RCC 7860 (cell line): ENCODE measurements around the gene LPAR2.
"Not testable (repeated sequence)": the region's sequence is repeated elsewhere in the genome, so short reads cannot be mapped to it uniquely, and the experiment has no call there.

Experiments
- DNase-seq: peaks from one replicate; pipeline ENCODE4 v3.0.0-alpha.2; 2015; ENCODE audit warnings: low spot score
- FAIRE-seq: peaks from 2 replicates; lab custom pipeline; 2012; peaks lifted over from hg19 to GRCh38; lab: Jason Lieb, UNC

LPAR2 gene

GRCh38 chr19:19633711-19634515 lies 5.9 kb upstream of the LPAR2 start:
- no peak for DNase-seq
- no peak for FAIRE-seq

DNA sequence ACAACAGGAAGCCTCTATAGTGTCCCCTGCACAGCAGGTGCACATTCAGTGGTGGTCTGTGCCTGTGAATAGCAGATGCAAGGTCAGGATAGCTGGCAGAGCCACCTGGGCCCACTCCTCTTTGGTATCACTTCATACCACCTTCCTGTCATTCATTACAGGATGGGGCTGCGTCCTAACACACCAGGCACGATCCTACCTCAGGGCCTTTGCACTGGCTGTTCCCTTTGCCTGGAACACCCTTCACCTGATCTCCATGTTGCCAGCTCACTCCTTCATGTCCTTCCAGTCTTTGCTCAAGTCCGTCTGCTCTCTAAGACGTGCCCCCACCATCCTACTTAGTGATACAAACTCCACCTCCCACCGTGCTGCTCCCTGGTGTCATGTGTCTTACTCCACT lies 4.6 kb upstream of the LPAR2 start:
- FAIRE-seq (no peak), DNase-seq (no peak)

- DNase-seq (no peak), FAIRE-seq (no peak)
Observed at GRCh38 chr19:19631346-19631745, 3.3 kb upstream of the LPAR2 start.

- DNase-seq (no peak), FAIRE-seq (no peak)
Observed at GRCh38 chr19:19630426-19630825, 2.4 kb upstream of the LPAR2 start.

GRCh38 chr19:19630062-19630414 lies 2.0 kb upstream of the LPAR2 start:
- FAIRE-seq, result no peak
- DNase-seq, result no peak

GRCh38 chr19:19628501-19629134 lies 598 bp upstream of the LPAR2 start:
- no peak for FAIRE-seq
- no peak for DNase-seq

DNA sequence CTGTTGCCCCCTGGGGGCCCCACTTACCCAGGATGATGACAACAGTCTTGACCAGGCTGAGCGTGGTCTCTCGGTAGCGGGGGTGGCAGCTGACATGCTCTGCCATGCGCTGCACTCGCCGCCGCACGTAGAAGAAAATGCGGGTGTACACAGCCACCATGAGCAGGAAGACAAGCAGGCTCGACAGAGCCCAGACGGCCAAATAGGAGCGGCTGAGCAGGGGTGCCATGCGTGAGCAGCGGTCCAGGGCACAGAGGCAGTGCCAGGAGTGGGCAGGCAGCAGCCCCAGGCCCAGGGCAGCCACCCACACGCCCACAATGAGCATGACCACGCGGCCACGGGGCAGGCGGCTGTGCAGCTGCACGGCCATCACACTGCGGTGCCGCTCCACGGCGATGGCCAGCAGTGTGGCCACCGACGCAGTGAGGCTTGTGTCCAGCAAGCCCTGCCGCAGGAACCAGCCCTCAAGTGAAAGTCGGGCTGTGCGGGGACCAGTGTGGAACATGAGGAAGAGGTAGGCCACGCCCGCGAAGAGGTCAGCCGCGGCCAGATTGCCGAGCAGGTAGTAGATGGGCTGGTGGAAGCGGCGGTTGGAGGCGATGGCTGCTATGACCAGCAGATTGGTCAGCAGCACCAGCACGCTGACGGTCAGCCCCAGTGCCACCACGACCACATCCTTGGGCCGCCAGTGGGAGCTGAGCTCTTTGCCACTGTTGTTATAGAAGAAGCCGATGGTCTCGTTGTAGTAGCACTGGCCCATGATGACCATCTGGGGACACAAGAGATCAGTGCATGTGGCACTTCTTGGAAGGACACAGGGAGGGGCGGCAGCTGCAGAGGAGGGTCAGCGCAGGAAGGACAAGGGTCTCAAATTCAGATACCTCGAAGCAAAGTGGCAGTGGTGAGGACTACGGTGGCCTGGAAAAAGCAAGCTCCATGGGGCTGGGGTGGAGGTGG lies 1.2 kb downstream of the LPAR2 start:
- DNase-seq, result no peak
- FAIRE-seq, result no peak

DNA sequence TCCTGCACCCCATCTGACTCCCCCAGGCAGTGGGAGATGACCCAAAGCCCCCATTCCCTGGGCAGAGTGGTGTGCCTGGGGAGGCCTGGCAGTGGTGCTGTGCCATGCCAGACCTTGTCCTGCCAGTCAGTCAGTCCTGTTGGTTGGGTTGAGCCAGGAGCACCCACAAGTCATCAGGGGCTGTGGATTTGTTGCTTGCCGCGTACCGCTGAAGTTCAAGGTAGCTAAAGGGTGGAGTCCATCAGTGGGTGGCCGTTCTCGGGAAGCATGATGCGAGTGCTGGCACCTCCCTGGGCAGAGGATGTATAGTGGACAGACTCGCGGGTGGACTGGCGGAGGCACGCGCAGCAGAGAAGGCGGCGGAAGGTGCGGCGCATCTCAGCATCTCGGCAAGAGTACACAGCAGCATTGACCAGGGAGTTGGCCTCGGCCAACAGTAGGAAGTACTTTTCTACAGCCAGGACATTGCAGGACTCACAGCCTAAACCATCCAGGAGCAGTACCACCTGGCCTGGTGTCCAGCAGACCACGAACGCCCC lies 3.9 kb downstream of the LPAR2 start:
- DNase-seq (no peak), FAIRE-seq (no peak)

DNA sequence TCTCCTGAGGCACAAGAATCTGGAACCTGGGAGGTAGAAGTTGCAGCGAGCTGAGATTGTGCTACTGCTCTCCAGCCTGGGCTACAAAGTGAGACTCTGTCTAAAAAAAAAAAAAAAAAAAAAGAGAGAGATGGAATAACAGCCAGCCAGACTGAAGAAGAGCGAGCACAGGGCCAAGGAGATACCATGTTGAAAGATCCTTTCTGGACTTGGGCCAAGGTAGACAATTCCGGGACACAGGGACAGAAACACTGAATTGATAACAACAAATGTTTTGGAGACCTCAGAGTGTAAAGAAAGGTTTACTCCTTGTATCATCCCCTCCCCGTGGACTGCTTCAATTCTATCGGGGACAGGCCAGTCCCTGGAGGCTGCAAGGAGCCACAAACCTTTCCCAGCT lies 4.6 kb downstream of the LPAR2 start:
- DNase-seq, result no peak
- no peak for FAIRE-seq

GRCh38 chr19:19619849-19620210 lies 8.2 kb downstream of the LPAR2 start:
- DNase-seq (no peak), FAIRE-seq (no peak)

- FAIRE-seq (no peak), DNase-seq (no peak)
Observed at GRCh38 chr19:19619181-19619848, 8.7 kb downstream of the LPAR2 start.

- FAIRE-seq (no peak), DNase-seq (peak; percentile 90)
Observed at GRCh38 chr19:19618219-19619051, 9.6 kb downstream of the LPAR2 start, which contains the start of gene PBX4. Gene PBX4, minus strand, starts transcription at chr19:19618687. Its CDS starts 58 bp downstream, at chr19:19618629.

GRCh38 chr19:19615086-19615485 lies 12.9 kb downstream of the LPAR2 start:
- FAIRE-seq, result peak; percentile 84
- DNase-seq, result peak; percentile 89

DNA sequence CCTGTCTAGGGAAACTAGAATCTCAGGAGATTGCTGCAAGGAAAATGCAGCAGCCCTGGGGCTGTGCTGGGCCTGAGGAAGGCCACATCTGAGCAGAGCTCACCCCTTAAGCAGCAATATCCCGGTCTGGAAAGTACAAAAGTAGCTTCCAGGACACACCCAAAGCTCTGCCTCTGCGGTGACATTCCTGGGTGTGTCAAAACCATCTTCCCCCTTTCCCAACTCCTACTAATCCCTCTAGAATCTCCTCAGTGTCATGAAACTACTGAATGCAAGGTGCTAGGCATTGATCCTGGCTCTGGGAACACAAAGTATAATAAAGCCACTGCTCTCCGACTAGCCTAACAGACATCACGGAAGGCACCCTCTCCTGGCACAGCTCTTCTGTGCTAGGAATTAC lies 14.5 kb downstream of the LPAR2 start:
- no peak for FAIRE-seq
- no peak for DNase-seq

GRCh38 chr19:19610376-19611202 lies 17.4 kb downstream of the LPAR2 start:
- no peak for DNase-seq
- no peak for FAIRE-seq

- not testable (repeated sequence) for DNase-seq, FAIRE-seq
Observed at GRCh38 chr19:19606686-19607085, 21.3 kb downstream of the LPAR2 start.

GRCh38 chr19:19606021-19606420 lies 22.0 kb downstream of the LPAR2 start:
- FAIRE-seq (peak; percentile 64), DNase-seq (peak; percentile 82)

DNA sequence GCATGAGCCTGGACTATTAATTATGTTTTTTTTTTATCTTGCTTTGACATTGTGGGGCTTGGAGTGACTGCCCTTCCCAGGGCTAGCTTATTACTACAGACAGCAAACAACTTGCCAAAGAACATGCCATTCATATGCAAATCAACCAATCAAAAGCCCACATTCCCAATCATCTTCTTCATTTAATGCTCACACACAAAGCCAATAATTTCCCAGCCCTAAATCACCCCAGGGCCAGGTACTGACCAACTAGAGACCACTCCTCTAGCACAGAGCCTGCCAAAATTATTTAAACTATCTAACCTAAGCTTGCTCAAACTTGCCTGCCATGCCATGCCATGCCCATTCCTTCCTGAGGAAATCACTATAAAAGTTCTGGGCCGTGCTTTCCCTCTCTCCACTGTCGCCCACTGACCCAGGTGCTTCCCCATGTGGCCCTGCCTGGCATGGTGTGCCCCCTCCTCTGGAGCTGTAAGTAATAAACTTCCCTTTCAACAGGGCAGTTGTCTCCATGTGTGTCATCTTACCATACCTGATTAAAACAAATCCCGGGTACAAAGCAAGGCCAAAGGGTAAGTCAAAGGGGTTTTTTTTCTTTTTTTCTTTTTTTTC lies 25.2 kb downstream of the LPAR2 start:
- no peak for DNase-seq
- no peak for FAIRE-seq
